IMR-90 (cell line): Measurements from ENCODE around the gene TTC7B. TPM values are rescaled to one million over a fixed set of nuclear protein-coding genes. Genes with fewer than 3 reads are reported as not detected.

Source experiments
- ATAC-seq: fragments of 200-7000 bp; cut with Tn5 transposase; 2 replicates; pipeline ENCODE4 v1.9.1; 2020; ENCODE audit warnings: low read depth, mild to moderate bottlenecking, moderate library complexity
- BruUV-seq: library from RNA; stranded (reverse); fragments of 400-500 nt; replicated peaks from 2 replicates; lab custom pipeline; 2021; lab: Mats Ljungman, UMichigan
- CTCF ChIA-PET: fragments of 300-600 bp; formaldehyde crosslinking; extraction: SDS; loops from one replicate; lab custom pipeline; 2021; ENCODE audit warnings: antibody characterized with exemption; lab: Yijun Ruan, JAX
- POLR2A ChIA-PET: fragments of 300-600 bp; sonication (Branson Sonifier 250); formaldehyde crosslinking; loops from one replicate; lab custom pipeline; 2022; ENCODE audit warnings: antibody characterized with exemption; ENCODE audit not compliant: unreplicated experiment; lab: Charles Lee
- DNase-seq: peaks from one replicate; pipeline ENCODE4 v3.0.0; 2013
- H2AFZ ChIP-seq: replicated peaks from 2 replicates; pipeline ENCODE3; 2013; ENCODE audit warnings: low read length, mild to moderate bottlenecking; ENCODE audit not compliant: poor library complexity
- H2AK5ac ChIP-seq: 2 replicates; pipeline ENCODE4 v1.6.1; 2013; ENCODE audit warnings: low read depth, low read length, inconsistent platforms
- H2AK9ac ChIP-seq: replicated peaks from 2 replicates; pipeline ENCODE3; 2013; ENCODE audit warnings: mild to moderate bottlenecking, low read depth, low read length, moderate library complexity; ENCODE audit not compliant: poor library complexity
- H2BK120ac ChIP-seq: 2 replicates; pipeline ENCODE4 v1.6.1; 2013; ENCODE audit warnings: low read depth, low read length, inconsistent platforms
- H2BK15ac ChIP-seq: 3 replicates; pipeline ENCODE4 v1.6.1; 2013; ENCODE audit warnings: low read depth, low read length, inconsistent platforms
- H2BK20ac ChIP-seq: 2 replicates; pipeline ENCODE4 v1.6.1; 2013; ENCODE audit warnings: low read depth, mild to moderate bottlenecking, inconsistent platforms, low read length, moderate library complexity
- H2BK5ac ChIP-seq: 2 replicates; pipeline ENCODE4 v1.6.1; 2013; ENCODE audit warnings: mild to moderate bottlenecking, low read depth, low read length, inconsistent platforms; ENCODE audit not compliant: poor library complexity, severe bottlenecking
- H3K14ac ChIP-seq: replicated peaks from 2 replicates; pipeline ENCODE4 v1.6.1; 2013; ENCODE audit warnings: low read depth, low read length, inconsistent platforms
- H3K18ac ChIP-seq: 2 replicates; pipeline ENCODE4 v1.6.1; 2013; ENCODE audit warnings: low read depth, low read length, control low read depth
- H3K23ac ChIP-seq: 2 replicates; pipeline ENCODE4 v1.6.1; 2013; ENCODE audit warnings: low read depth, low read length, inconsistent platforms
- H3K27ac ChIP-seq: 2 replicates; pipeline ENCODE4 v1.5.1; 2013; ENCODE audit warnings: mild to moderate bottlenecking, control low read depth, low read length; ENCODE audit not compliant: insufficient read depth
- H3K27me3 ChIP-seq: 2 replicates; pipeline ENCODE4 v1.6.1; 2013; ENCODE audit warnings: low read length; ENCODE audit not compliant: control insufficient read depth, insufficient read depth
- H3K36me3 ChIP-seq: 2 replicates; pipeline ENCODE4 v1.6.1; 2013; ENCODE audit warnings: low read length, mixed read lengths; ENCODE audit not compliant: control insufficient read depth, insufficient read depth
- H3K4ac ChIP-seq: 2 replicates; pipeline ENCODE4 v1.6.1; 2013; ENCODE audit warnings: low read depth, low read length, inconsistent platforms
- H3K4me1 ChIP-seq: 2 replicates; pipeline ENCODE4 v1.6.1; 2013; ENCODE audit warnings: low read length, mixed read lengths; ENCODE audit not compliant: control insufficient read depth, insufficient read depth
- H3K4me2 ChIP-seq: 2 replicates; pipeline ENCODE4 v1.6.1; 2013; ENCODE audit warnings: low read depth, mild to moderate bottlenecking, control low read depth, low read length, moderate library complexity
- H3K4me3 ChIP-seq: 2 replicates; pipeline ENCODE4 v1.5.1; 2013; ENCODE audit warnings: low read depth, mild to moderate bottlenecking, control low read depth, low read length, moderate library complexity; ENCODE audit not compliant: insufficient read depth
- H3K56ac ChIP-seq: 2 replicates; pipeline ENCODE4 v1.6.1; 2013; ENCODE audit warnings: low read length, inconsistent platforms; ENCODE audit not compliant: insufficient read depth; ENCODE audit errors: extremely low read depth
- H3K79me1 ChIP-seq, 2 experiments: 2 replicates each; pipeline ENCODE4 v1.6.1; 2013; ENCODE audit warnings: low read length in 2 of 2, inconsistent platforms in 1 of 2, low read depth in 1 of 2
- H3K9ac ChIP-seq: 2 replicates; pipeline ENCODE4 v1.6.1; 2013; ENCODE audit warnings: low read depth, low read length, control low read depth
- H3K9me1 ChIP-seq: 2 replicates; pipeline ENCODE4 v1.6.1; 2013; ENCODE audit warnings: low read length, inconsistent platforms; ENCODE audit not compliant: insufficient read depth
- H3K9me3 ChIP-seq: 2 replicates; pipeline ENCODE4 v1.6.1; 2013; ENCODE audit warnings: low read length; ENCODE audit not compliant: control insufficient read depth, insufficient read depth
- H4K20me1 ChIP-seq: 2 replicates; pipeline ENCODE4 v1.6.1; 2013; ENCODE audit warnings: low read length, inconsistent platforms; ENCODE audit not compliant: insufficient read depth
- H4K5ac ChIP-seq: 2 replicates; pipeline ENCODE4 v1.6.1; 2013; ENCODE audit warnings: mild to moderate bottlenecking, low read depth, low read length, control low read depth
- H4K8ac ChIP-seq, 2 experiments: 2 replicates each; pipeline ENCODE4 v1.6.1; 2013; ENCODE audit warnings: low read depth in 2 of 2, low read length in 2 of 2, control low read depth in 1 of 2, inconsistent platforms in 1 of 2
- H4K91ac ChIP-seq: 2 replicates; pipeline ENCODE4 v1.6.1; 2013; ENCODE audit warnings: low read depth, low read length, inconsistent platforms; ENCODE audit not compliant: insufficient read depth
- BHLHE40 ChIP-seq: fragments of 150-350 bp; IDR thresholded peaks from 2 replicates; pipeline ENCODE4 v1.6.1; 2016; ENCODE audit warnings: mild to moderate bottlenecking, low read depth, low read length
- CEBPB ChIP-seq: IDR thresholded peaks from 2 replicates; pipeline ENCODE4 v1.6.1; 2012; ENCODE audit warnings: low read depth, low read length, improper control_type of control experiment
- CHD1 ChIP-seq: IDR thresholded peaks from 2 replicates; pipeline ENCODE4 v1.6.1; 2012; ENCODE audit warnings: low read depth, low read length, improper control_type of control experiment
- FOS ChIP-seq: fragments of 150-350 bp; IDR thresholded peaks from 2 replicates; pipeline ENCODE4 v1.6.1; 2016; ENCODE audit warnings: low read depth, low read length
- MAFK ChIP-seq: IDR thresholded peaks from 2 replicates; pipeline ENCODE4 v1.6.1; 2012; ENCODE audit warnings: low read depth, low read length, improper control_type of control experiment
- MAZ ChIP-seq: IDR thresholded peaks from 2 replicates; pipeline ENCODE4 v1.6.1; 2012; ENCODE audit warnings: low read depth, mild to moderate bottlenecking, low read length, improper control_type of control experiment, moderate library complexity, borderline replicate concordance
- MXI1 ChIP-seq: IDR thresholded peaks from 2 replicates; pipeline ENCODE4 v1.6.1; 2012; ENCODE audit warnings: low read depth, mild to moderate bottlenecking, low read length, moderate library complexity, borderline replicate concordance
- NFE2L2 ChIP-seq: fragments of 150-350 bp; IDR thresholded peaks from 2 replicates; pipeline ENCODE4 v1.6.1; 2016; ENCODE audit warnings: low read depth, mild to moderate bottlenecking, low read length
- POLR2A ChIP-seq: IDR thresholded peaks from 2 replicates; pipeline ENCODE4 v1.6.1; 2012; ENCODE audit warnings: mild to moderate bottlenecking, low read depth, low read length
- RAD21 ChIP-seq: IDR thresholded peaks from 2 replicates; pipeline ENCODE4 v1.6.1; 2012; ENCODE audit warnings: low read length, improper control_type of control experiment
- RCOR1 ChIP-seq: IDR thresholded peaks from 2 replicates; pipeline ENCODE4 v1.6.1; 2012; ENCODE audit warnings: mild to moderate bottlenecking, low read length, improper control_type of control experiment; ENCODE audit not compliant: insufficient replicate concordance
- RFX5 ChIP-seq: IDR thresholded peaks from 2 replicates; pipeline ENCODE4 v1.8.0; 2012; ENCODE audit warnings: low read depth, mild to moderate bottlenecking, low read length, moderate library complexity
- SMC3 ChIP-seq: fragments of 150-350 bp; IDR thresholded peaks from 2 replicates; pipeline ENCODE4 v1.6.1; 2016; ENCODE audit warnings: low read depth, mild to moderate bottlenecking, antibody characterized with exemption, low read length, moderate library complexity
- WGBS, 2 experiments: methylation state at CpG; one replicate each; pipeline versions ENCODE4 v1.1.5 to v1.1.7; 2013; ENCODE audit warnings: missing lambda C conversion rate in 2 of 2; ENCODE audit not compliant: insufficient read length in 1 of 2; ENCODE audit errors: extremely low coverage in 2 of 2; 5-methylcytosine and 5-hydroxymethylcytosine counted together
- dilution Hi-C: fragments of 300-500 bp; cut with HindIII; formaldehyde crosslinking; loops from one replicate; pipeline ENCODE4 v1.14.3; 2018; ENCODE audit warnings: low sequenced_read_pairs; ENCODE audit not compliant: unreplicated experiment
- in situ Hi-C: fragments of 300-500 bp; cut with MboI; formaldehyde crosslinking; loops from 3 replicates; pipeline ENCODE4 v1.14.3; 2019; ENCODE audit warnings: low sequenced_read_pairs, inconsistent platforms, mixed read lengths
- intact Hi-C: fragments of 100-400 bp; cut with micrococcal nuclease; formaldehyde crosslinking; loops from 2 replicates; pipeline ENCODE4 v1.10.0; 2022
- polyA plus RNA-seq, 3 experiments: library from polyadenylated mRNA; depleted of rRNA; stranded (reverse); fragments of >200 nt; gene quantifications; 2 replicates each; pipeline ENCODE4 v1.2.3, GENCODE V29; 2012; ENCODE audit warnings: low replicate concordance in 1 of 3
- total RNA-seq: library from RNA; depleted of rRNA; stranded (reverse); fragments of >200 nt; gene quantifications from 2 replicates; pipeline ENCODE4 v1.2.3, GENCODE V29; 2012
- TF ChIP-seq, protein P1 (sequence below): conservative IDR thresholded peaks from 2 replicates; pipeline ENCODE4 v1.5.1; 2012; ENCODE audit warnings: mild to moderate bottlenecking, low read depth, low read length, improper control_type of control experiment
- TF ChIP-seq, protein P2 (sequence below): fragments of 150-350 bp; IDR thresholded peaks from 2 replicates; pipeline ENCODE4 v1.6.1; 2017; ENCODE audit warnings: mild to moderate bottlenecking, antibody characterized with exemption, low read length, low read depth
- TF ChIP-seq, protein P3 (sequence below): fragments of 150-350 bp; IDR thresholded peaks from 2 replicates; pipeline ENCODE4 v1.6.1; 2016; ENCODE audit warnings: low read depth, mild to moderate bottlenecking, low read length, moderate library complexity, borderline replicate concordance

Gene TTC7B
- total and polyA plus RNA-seq, 2 of the 4 experiments (the other 2 are of a cell fraction): 18.1 to 35.3 TPM

DNA sequence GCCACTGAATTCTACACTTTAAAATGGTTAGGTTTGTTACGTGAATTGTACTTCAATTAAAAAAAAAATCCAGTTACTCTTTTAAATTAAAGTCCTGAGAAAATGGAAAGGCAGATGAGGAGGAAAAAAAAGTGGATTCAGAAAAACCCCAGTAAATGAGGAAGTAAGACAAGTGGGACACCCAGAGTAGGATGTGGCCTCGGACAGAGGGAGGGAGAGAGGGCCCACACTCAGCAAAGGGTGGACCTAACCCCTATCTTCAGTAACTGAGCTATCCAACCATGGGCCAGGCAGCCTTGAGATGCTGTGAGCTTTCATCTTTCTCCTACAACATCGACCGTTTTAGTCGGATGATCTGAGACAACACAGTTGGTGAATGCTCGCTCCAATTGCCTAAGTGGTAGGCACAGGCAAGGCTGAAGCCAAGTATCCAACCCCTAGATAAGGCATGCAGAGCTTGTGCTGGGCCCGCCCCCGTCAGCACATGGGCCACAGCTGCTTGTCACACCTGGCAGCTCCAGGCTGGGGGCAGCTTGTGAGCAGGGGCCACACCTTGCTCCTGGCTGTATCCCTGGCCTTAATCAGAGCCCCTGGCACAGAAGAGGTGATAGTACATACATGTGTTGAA, 142.1 kb downstream of the TTC7B start:
- H4K20me1 ChIP-seq: no peaks in the 10 kb centered on the region

More for the DNA sequence above, 142.1 kb downstream of the TTC7B start:
- H3K14ac ChIP-seq: no peak overlapping the region
- peaks cover 7% of the 10 kb centered on the region for H3K36me3 ChIP-seq
- no peak overlapping the region for H3K56ac ChIP-seq
- TF ChIP-seq RFX5 (no peak), FOS (no peak), CEBPB (no peak), MAZ (no peak), NFE2L2 (no peak), POLR2A (no peak), SMC3 (no peak), RAD21 (no peak), MXI1 (no peak), BHLHE40 (no peak), MAFK (no peak), RCOR1 (no peak), CHD1 (no peak)
- TF ChIP-seq, protein P1, sequence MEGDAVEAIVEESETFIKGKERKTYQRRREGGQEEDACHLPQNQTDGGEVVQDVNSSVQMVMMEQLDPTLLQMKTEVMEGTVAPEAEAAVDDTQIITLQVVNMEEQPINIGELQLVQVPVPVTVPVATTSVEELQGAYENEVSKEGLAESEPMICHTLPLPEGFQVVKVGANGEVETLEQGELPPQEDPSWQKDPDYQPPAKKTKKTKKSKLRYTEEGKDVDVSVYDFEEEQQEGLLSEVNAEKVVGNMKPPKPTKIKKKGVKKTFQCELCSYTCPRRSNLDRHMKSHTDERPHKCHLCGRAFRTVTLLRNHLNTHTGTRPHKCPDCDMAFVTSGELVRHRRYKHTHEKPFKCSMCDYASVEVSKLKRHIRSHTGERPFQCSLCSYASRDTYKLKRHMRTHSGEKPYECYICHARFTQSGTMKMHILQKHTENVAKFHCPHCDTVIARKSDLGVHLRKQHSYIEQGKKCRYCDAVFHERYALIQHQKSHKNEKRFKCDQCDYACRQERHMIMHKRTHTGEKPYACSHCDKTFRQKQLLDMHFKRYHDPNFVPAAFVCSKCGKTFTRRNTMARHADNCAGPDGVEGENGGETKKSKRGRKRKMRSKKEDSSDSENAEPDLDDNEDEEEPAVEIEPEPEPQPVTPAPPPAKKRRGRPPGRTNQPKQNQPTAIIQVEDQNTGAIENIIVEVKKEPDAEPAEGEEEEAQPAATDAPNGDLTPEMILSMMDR: no peak
- TF ChIP-seq, protein P2, sequence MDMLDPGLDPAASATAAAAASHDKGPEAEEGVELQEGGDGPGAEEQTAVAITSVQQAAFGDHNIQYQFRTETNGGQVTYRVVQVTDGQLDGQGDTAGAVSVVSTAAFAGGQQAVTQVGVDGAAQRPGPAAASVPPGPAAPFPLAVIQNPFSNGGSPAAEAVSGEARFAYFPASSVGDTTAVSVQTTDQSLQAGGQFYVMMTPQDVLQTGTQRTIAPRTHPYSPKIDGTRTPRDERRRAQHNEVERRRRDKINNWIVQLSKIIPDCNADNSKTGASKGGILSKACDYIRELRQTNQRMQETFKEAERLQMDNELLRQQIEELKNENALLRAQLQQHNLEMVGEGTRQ: no peak
- TF ChIP-seq, protein P3, sequence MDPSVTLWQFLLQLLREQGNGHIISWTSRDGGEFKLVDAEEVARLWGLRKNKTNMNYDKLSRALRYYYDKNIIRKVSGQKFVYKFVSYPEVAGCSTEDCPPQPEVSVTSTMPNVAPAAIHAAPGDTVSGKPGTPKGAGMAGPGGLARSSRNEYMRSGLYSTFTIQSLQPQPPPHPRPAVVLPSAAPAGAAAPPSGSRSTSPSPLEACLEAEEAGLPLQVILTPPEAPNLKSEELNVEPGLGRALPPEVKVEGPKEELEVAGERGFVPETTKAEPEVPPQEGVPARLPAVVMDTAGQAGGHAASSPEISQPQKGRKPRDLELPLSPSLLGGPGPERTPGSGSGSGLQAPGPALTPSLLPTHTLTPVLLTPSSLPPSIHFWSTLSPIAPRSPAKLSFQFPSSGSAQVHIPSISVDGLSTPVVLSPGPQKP: no peak
- H2AK9ac ChIP-seq: no peak overlapping the region
- no peak overlapping the region for H3K27ac ChIP-seq
- dilution Hi-C loops (no loop called here), in situ Hi-C loops (no loop called here), intact Hi-C loops (no loop called here)
- no peak overlapping the region for H4K5ac ChIP-seq
- H3K23ac ChIP-seq: no peak overlapping the region
- no peak overlapping the region for H2BK15ac ChIP-seq
- no peak overlapping the region for H3K9ac ChIP-seq
- H3K4me3 ChIP-seq: no peak overlapping the region
- H2AFZ ChIP-seq: no peak overlapping the region
- H2BK20ac ChIP-seq: no peak overlapping the region
- no peak overlapping the region for H2BK120ac ChIP-seq
- CTCF ChIA-PET: no interaction called here
- 88% methylated on average over 4 of the region's 8 CpGs; no CpG with 5 or more reads in 1 of the 2 experiments for whole genome bisulfite sequencing, 2 experiments
- no peak for DNase-seq
- H2AK5ac ChIP-seq: no peak overlapping the region; the same call in 1 of the 2 replicates
- no peak overlapping the region for H2BK5ac ChIP-seq
- no peaks in the 10 kb centered on the region for H3K9me3 ChIP-seq
- no peak overlapping the region for H3K4ac ChIP-seq
- no peak overlapping the region for H3K18ac ChIP-seq
- H3K79me1 ChIP-seq: peaks cover 5 to 20% of the 10 kb centered on the region in 2 experiments; a peak in 2 of 4 replicates
- POLR2A ChIA-PET: no interaction called here
- no peak overlapping the region for H3K4me2 ChIP-seq
- peaks cover 21% of the 10 kb centered on the region for H3K9me1 ChIP-seq
- no TSS peak for BruUV-seq
- H4K91ac ChIP-seq: no peak overlapping the region
- ATAC-seq: no peak
- no peak overlapping the region for H4K8ac ChIP-seq
- peaks cover 18% of the 10 kb centered on the region for H3K4me1 ChIP-seq
- no peaks in the 10 kb centered on the region for H3K27me3 ChIP-seq
